Medulla oblongata (tissue), 1 donor: ENCODE measurements around the gene NCMAP.
A peak's percentile ranks its signal among the peaks of the same experiment; 100 is the strongest.
"Not testable (repeated sequence)": the region's sequence is repeated elsewhere in the genome, so short reads cannot be mapped to it uniquely, and the experiment has no call there.

ENCODE experiments used
- DNase-seq: peaks from one replicate; pipeline ENCODE4 v3.0.0-alpha.2; 2015; ENCODE audit errors: extremely low spot score

The NCMAP gene

DNA sequence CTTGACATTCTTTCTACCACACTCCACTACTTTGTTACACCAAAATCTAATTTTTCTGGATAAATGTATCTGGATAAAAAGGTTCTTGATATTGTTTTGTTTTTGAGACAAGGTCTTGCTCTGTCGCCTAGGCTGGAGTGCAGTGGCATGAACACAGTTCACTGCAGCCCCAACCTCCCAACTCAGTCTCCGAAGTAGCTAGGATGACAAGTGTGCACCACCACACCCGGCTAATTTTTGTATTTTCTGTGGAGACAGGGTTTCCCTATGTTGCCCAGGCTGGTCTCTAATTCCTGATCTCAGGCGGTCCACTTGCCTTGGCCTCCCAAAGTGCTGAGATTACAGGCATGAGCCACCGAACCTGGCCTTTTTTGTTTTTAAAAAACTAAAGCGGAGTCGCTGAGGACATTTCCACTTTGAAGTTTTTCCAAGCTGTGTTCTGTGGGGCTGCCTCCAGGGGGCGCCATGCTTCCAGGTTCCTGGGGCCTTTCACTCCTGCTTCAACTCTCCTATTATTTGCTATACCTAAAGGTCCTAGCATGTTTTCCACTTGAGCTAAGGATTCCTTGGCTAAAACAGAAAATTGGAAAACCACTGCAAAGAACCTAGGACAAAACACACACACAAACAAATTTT, 14.1 kb upstream of the NCMAP start:
- DNase-seq = no peak

GRCh38 chr1:24544239-24544638, 11.6 kb upstream of the NCMAP start:
- no peak for DNase-seq

DNA sequence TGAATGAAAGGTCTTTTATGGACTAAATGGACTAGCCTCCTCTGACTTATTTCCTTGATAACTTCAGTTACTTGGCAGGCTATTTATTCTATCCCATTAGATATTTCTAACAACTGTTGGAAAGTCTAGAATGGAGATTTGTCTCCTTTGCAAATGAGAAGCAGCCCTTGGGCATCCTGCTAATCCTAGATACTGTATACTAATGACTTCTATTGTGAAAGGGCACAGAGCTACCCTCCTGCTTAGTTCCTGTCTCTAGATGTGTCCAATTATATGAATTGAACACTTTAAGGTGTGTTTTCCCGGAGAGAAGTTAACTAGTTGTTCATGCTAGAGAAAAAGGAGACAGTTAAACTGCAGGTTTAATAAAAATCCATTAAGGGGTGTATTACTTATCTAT, 10.2 kb upstream of the NCMAP start:
- DNase-seq = no peak

DNA sequence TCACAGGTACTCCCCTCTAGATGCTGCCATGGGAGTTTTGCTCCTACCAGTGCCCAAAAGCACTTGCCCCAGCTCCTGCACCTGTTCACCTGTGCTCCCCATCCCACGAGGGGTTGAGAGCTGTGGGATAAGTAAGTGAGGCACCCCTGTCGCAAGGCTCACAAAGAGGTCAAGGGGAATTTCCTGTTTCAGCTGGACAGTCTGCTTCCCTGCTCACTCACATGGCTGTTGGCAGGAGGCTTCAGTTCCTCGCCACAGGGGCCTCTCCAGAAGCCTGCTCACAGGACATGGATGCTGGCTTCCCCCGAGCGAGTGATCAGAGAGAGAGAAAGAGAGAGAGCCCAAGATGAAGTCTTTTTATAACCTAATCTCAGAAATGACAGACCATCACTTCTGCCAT, 8.7 kb upstream of the NCMAP start:
- DNase-seq = no peak

GRCh38 chr1:24548070-24548469, 7.8 kb upstream of the NCMAP start:
- DNase-seq = no peak

- DNase-seq = not testable (repeated sequence)
These were observed 6.7 kb upstream of the NCMAP start for GRCh38 chr1:24549210-24549609.

DNA sequence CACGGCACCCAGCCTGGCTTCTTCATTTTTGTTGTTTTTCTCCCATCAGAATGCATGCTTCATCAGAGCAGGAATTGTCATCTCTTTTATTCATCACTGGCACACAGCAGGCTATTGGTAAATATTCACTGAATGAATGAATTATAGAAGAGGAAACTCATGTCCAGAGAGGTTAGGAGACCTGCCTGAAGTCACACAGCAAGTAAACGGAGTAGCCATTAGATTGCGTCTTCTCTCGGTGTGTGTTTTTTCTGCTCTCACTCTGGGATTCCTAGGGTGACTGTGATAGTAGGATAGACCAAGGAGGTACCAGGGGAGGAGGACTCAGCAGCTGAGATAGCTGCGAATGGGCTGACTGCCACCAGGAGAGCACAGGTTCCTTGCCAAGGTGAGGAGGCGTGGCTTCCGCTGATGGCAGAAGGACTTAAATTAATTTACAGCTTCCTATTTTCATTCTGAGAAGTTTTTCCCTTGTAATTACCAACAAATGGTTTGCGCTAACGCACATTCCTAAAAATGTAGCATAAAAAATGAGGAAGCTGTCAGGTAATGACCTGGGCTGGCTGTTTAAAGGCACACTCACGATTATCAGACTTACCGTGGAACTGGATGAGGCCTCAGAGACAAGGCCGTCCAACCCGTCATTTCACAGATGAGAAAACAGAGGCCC, 4.5 kb upstream of the NCMAP start:
- DNase-seq = no peak

DNA sequence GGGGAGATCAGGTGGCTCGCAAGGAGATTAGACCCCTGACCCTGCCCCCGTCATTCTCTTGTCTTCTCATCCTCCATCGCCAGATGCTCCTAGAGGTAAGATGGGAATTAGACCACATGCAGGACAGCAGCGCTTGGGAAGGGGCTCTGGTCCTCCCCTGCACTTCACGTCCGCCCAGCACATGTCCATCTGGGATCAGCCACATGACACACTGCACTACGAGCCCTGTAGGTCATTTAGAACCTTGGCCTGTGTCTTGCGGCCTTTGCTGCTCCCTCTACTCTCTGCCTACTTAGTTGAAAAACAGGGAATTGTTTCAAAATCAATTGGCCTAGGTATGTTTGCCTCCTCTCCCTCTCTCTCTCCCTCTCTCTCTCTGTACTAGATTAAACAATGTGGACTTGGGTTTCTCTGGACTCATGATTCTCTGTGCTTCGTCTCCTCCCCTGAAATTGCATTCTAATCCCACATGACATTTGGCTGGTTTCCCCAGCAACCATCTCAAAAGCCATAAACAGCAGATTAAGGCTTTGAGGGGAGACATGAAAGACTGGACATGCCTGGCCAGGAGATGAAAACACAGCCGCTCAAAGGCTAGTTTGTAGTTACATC, 3.8 kb upstream of the NCMAP start:
- DNase-seq = no peak

GRCh38 chr1:24553931-24554330, 2.0 kb upstream of the NCMAP start:
- DNase-seq = no peak

GRCh38 chr1:24554714-24555113, 1.2 kb upstream of the NCMAP start:
- no peak for DNase-seq

GRCh38 chr1:24556414-24556795, 518 bp downstream of the NCMAP start:
- no peak for DNase-seq

DNA sequence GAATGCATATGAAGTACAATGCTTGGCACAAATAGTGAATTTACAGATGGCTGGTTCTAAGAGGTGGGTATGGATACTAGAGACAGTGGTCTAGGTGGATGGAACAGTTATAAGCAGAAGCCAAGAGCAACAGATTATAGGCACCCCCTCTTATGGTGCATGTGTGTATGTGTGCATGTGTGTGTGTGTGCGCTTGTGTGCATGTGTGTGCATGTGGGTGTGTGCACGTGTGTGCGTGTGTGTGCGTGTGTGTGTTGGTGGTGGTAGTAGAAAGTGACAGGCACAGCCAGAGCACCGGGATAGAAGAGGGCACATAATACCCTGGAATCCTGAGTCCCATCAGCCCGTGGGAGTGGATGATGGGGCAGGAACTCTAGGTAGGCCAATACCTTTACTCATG, 1.3 kb downstream of the NCMAP start:
- no peak for DNase-seq

DNA sequence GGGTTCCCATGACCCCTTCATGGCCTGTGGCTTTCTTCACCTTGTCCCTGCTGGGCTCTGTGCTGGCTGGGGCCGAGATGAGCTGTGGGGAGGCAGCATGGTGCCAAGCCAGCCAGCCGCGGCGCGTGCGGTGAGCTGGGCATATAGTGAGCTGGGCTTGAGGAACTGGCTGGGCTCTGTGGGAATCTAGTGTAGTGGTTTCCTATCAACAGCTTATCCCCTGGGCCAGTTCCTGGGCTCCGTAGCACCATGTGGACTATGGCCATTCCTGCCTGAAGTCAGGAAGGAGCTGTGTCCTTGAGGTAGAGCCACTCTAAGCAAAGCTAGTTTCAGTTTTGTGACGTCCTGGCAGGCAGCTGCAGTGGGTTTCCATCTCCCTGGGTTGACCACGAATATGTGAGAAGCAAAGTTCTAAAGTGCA, 1.8 kb downstream of the NCMAP start:
- no peak for DNase-seq

- DNase-seq = no peak
These were observed 2.6 kb downstream of the NCMAP start for GRCh38 chr1:24558455-24558854.

DNA sequence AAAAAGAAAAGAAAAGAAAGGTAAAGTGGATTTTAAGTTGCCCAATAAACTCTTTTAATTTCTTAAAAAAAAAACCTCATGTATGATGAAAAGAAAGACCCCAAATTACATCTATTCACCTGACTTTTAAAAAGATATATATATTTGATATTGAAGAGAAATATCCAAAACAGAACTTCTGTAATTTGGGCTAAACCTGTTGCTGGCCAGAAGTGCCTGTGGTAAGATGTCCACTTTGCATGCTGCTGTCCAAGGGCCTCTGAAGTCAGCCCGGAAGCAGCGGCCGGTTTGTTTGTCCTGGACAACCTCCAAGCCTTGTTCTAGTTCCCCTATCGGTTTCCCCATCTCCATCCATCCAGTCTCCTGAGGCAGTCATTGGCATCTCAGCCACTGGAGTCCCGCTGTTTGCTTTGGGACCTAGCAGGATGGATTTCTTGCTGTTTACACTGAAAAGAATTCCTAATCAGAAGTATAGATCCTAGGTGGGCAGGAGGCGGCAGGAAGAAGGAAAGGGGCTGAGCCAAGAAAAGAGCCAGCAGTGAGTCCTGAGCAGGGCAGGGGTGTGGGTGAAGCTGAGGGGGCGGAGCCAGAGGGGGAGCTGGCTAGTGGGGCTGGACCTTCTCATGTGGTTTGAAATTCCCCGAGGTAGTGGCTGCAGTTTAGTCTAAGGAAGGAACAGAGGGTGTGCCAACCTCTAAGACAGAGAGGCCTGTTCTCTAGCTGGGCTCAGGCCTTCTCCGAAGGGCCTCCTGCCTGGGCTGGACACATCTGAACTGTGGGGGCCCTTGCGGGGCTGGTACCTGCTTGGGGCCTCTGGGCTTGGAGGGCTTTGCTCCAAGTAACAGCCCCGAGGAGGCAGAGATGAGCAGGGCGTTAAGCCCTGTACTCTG, 3.3 kb downstream of the NCMAP start:
- DNase-seq = peak; percentile 87

- no peak for DNase-seq
These were observed 4.5 kb downstream of the NCMAP start for GRCh38 chr1:24560361-24560760.

- DNase-seq = no peak
These were observed 6.7 kb downstream of the NCMAP start for GRCh38 chr1:24562625-24563024.

DNA sequence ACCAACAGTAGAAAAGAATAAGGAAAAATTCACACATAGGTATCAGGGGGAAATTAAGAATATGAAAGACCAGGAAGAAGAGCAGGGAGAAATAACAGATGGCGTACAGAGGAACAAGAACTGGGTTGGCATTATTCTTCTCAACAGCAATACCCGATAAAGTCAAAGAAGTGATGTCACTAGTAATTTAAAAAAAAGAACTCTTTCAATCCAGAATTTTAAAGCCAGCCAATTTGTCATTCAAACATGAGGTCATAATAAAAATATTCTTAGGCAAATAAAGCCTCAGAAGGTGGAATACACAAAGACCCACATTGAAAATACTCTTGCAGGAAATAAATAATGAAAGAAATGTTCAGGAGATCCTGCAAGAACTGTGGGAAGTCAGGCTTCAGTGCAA, 8.8 kb downstream of the NCMAP start:
- DNase-seq = no peak

DNA sequence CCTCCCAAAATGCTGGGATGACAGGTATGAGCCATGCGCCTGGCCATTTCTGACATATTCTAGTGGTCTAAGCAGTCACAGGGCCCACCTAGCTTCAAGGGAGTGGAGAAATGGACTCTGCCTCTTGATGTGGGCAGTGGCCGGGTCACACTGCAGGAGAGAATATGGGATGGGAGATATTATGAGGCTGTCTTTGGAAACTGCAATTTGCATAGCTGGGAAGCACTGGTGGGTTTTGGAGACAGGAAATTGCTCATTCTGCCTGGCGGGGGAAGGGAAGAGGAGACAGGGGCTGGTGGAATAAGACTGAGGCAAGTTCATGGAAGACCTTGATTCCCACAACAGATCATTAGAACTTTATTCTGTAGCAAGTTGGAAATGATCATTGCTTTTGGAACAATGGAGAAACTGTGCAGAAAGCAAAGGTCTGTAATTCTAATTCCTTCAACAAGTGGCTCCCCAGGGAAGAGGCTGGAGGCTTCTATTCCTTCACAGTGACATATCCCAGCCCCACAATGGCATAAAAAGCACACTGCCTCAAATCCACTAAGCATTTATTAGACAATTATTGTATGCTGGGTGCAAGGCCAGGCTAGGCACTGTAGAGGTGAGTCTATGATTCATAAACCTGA, 10.5 kb downstream of the NCMAP start:
- DNase-seq = no peak

- DNase-seq = peak; percentile 36
These were observed 12.0 kb downstream of the NCMAP start for GRCh38 chr1:24567792-24568388.

DNA sequence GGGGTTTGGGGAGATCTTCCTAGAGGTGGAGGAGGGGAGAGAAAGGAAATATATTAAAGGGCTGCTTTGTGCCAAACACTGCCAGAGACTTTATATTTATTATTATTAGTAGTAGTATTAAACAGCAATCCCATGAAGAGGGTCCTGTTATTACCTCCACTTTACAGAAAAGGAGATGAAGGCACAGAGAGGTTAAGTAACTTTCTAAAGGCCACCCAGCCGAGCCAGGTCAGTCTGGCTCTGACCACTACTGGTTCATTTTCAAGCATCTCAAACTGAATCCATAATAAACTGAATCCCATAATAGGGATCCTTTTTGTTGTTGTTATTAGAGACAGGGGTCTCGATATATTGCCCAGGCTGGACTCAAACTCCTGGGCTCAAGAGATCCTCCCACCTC, 12.6 kb downstream of the NCMAP start:
- DNase-seq = no peak
